Left lung (tissue), 14 donors: ENCODE data around the gene SLC7A1. TPM values are rescaled to one million over a fixed set of nuclear protein-coding genes. Genes with fewer than 3 reads are reported as not detected.
A peak's percentile ranks its signal among the peaks of the same experiment; 100 is the strongest.
"Not testable (repeated sequence)": the region's sequence is repeated elsewhere in the genome, so short reads cannot be mapped to it uniquely, and the experiment has no call there.

ENCODE experiments used
- ATAC-seq: fragments of 200-7000 bp; cut with Tn5 transposase; one replicate; pipeline ENCODE4 v1.9.1; 2020; ENCODE audit warnings: moderate library complexity
- DNase-seq, 4 donors: peaks; one replicate each; pipeline ENCODE4 v3.0.0-alpha.2; 2013 to 2020
- H3K27ac ChIP-seq, 2 donors: fragments of 200-600 bp; sonication (generic) in 1 of 2; one replicate each; pipeline versions ENCODE4 v1.5.0 to v1.8.0; 2020 to 2021
- H3K27me3 ChIP-seq, 2 donors: fragments of 200-600 bp; sonication (generic) in 1 of 2; one replicate each; pipeline versions ENCODE4 v1.5.0 to v1.8.0; 2020 to 2021
- H3K36me3 ChIP-seq, 2 donors: fragments of 200-600 bp; sonication (generic) in 1 of 2; one replicate each; pipeline versions ENCODE4 v1.5.0 to v1.8.0; 2020 to 2021
- H3K4me1 ChIP-seq, 2 donors: fragments of 200-600 bp; one replicate each; pipeline ENCODE4 v1.8.0; 2021
- H3K4me3 ChIP-seq, 2 donors: fragments of 200-600 bp; sonication (generic) in 1 of 2; one replicate each; pipeline versions ENCODE4 v1.5.0 to v1.8.0; 2020 to 2021; ENCODE audit warnings: mild to moderate bottlenecking in 1 of 2
- H3K9me3 ChIP-seq, 2 donors: fragments of 200-600 bp; sonication (generic) in 1 of 2; one replicate each; pipeline versions ENCODE4 v1.5.0 to v1.8.0; 2020 to 2021
- intact Hi-C, 2 donors: fragments of 100-400 bp; cut with DNase I; formaldehyde crosslinking; loops; one replicate each; pipeline versions ENCODE4 v1.11.2 to v1.14.2; 2022
- long read RNA-seq, 12 donors: library from polyadenylated mRNA in 2 of 12; unstranded in 2 of 12; transcript quantifications; one replicate each; pipeline ENCODE4 v2.0.0 and lab custom pipeline, GENCODE V29; 2019 to 2026
- polyA plus RNA-seq, 6 donors: library from polyadenylated mRNA; unstranded; fragments of 120-200 nt; gene quantifications; one replicate each; pipeline ENCODE4 v1.2.1, GENCODE V29; 2013; ENCODE audit not compliant: insufficient read length in 6 of 6
- total RNA-seq, 2 donors: library from RNA; stranded (reverse); fragmentation: NEBNext Ultra II Directional; extraction: Animal tissue kit (Norgen Biotek cat#: 25700); gene quantifications; one replicate each; pipeline ENCODE4 v1.2.1, GENCODE V29; 2021
- TF ChIP-seq, protein P1 (sequence below), 2 donors: fragments of 200-600 bp; sonication (generic) in 1 of 2; IDR thresholded peaks; one replicate each; pipeline versions ENCODE4 v1.5.0 to v1.8.0; 2021; ENCODE audit warnings: antibody characterized with exemption in 2 of 2
- donor health status: DM: no; HTN: yes; CAD: no.
- donor health status: DM: no; HTN: no; CAD: no.

SLC7A1 gene
- total RNA-seq (10 to 100 TPM; 29.6 to 54.2 TPM), polyA plus RNA-seq (10 to 100 TPM in 5 of 6 donors, 1 to 10 TPM in 1; 10.0 to 12.9 (median 10.9) TPM)
- long read RNA-seq, donor 1, full-length matches to known transcripts = 2 of 2 reads
- long read RNA-seq, donor 1, partial matches to known transcripts = 0 of 2 reads
- long read RNA-seq, donor 1, other reads (novel, unspliced or antisense) = 0 of 2 reads
- long read RNA-seq, donor 2, full-length matches to known transcripts = 3 of 3 reads
- long read RNA-seq, donor 2, partial matches to known transcripts = 0 of 3 reads
- long read RNA-seq, donor 2, other reads (novel, unspliced or antisense) = 0 of 3 reads
- long read RNA-seq, donor 3, full-length matches to known transcripts = 3 of 15 reads
- long read RNA-seq, donor 3, partial matches to known transcripts = 12 of 15 reads
- long read RNA-seq, donor 3, other reads (novel, unspliced or antisense) = 0 of 15 reads
- long read RNA-seq, donor 4, partial matches to known transcripts = 0 of 2 reads
- long read RNA-seq, donor 4, other reads (novel, unspliced or antisense) = 2 of 2 reads
- long read RNA-seq, donor 5 = 0 reads
- long read RNA-seq, donor 6 = 0 reads
- long read RNA-seq, donor 7, full-length matches to known transcripts = 1 of 1 reads
- long read RNA-seq, donor 7, partial matches to known transcripts = 0 of 1 reads
- long read RNA-seq, donor 7, other reads (novel, unspliced or antisense) = 0 of 1 reads
- long read RNA-seq, donor 8, full-length matches to known transcripts = 4 of 4 reads
- long read RNA-seq, donor 8, partial matches to known transcripts = 0 of 4 reads
- long read RNA-seq, donor 8, other reads (novel, unspliced or antisense) = 0 of 4 reads
- long read RNA-seq, donor 9 = 0 reads
- long read RNA-seq, donor 10, partial matches to known transcripts = 0 of 2 reads
- long read RNA-seq, donor 10, other reads (novel, unspliced or antisense) = 2 of 2 reads
- long read RNA-seq, donor 11, full-length matches to known transcripts = 6 of 6 reads
- long read RNA-seq, donor 11, partial matches to known transcripts = 0 of 6 reads
- long read RNA-seq, donor 11, other reads (novel, unspliced or antisense) = 0 of 6 reads
- long read RNA-seq, donor 12, partial matches to known transcripts = 5 of 5 reads
- long read RNA-seq, donor 12, other reads (novel, unspliced or antisense) = 0 of 5 reads

DNA sequence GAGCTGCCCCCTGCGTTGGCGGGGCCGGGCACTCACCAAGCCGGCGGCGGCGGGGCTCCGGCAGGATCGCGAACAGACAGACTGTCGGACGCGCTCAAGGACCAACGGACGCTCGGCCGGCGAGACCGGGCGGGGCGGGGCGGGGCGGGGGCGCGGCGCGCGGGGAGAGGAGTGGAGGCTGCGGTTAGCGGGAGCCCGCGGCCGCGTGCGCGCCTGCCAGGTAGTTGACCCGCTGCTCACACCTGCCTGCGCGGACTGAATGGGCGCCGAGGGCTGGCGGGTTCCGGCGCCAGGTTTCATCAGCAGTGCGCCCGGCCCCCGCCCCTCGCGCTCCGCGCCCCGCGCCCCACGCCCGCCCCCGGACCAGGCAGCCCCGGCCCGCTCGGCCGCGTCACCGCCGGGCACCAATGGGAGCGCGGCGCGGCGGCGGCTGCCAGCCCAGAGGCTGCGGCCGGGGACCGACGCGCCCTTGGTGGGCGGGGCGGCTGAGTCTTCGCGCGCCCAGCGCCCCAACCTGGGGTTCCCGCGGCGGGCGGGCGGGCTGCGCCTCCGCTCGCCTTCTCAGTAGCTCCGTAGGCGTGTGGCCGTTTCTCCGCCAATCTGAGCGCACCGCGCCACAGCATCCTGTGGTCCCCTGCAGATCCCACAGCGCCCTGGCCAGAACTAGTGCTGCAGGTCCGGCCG lies at the start of gene SLC7A1:
TSS of gene SLC7A1 (minus strand) at position 309 of the 684 bp plus-strand sequence. CDS start 59,500 bp downstream, outside the sequence.
- ATAC-seq = peak; percentile 94
- intact Hi-C loops = no loop called here
- H3K27ac ChIP-seq = peak within 1 kb of the TSS; percentile 73 to 84
- DNase-seq = peak; percentile 46 to 94 (median 82)
- no peaks in the 10 kb centered on the region for H3K36me3 ChIP-seq
- H3K4me1 ChIP-seq = peaks cover 0 to 16% of the 10 kb centered on the region in 2 donors
- peak within 1 kb of the TSS; percentile 67 to 82 for H3K4me3 ChIP-seq
- H3K27me3 ChIP-seq = peaks cover 0 to 32% of the 10 kb centered on the region in 2 donors
- no peaks in the 10 kb centered on the region for H3K9me3 ChIP-seq
- TF ChIP-seq, protein P1, sequence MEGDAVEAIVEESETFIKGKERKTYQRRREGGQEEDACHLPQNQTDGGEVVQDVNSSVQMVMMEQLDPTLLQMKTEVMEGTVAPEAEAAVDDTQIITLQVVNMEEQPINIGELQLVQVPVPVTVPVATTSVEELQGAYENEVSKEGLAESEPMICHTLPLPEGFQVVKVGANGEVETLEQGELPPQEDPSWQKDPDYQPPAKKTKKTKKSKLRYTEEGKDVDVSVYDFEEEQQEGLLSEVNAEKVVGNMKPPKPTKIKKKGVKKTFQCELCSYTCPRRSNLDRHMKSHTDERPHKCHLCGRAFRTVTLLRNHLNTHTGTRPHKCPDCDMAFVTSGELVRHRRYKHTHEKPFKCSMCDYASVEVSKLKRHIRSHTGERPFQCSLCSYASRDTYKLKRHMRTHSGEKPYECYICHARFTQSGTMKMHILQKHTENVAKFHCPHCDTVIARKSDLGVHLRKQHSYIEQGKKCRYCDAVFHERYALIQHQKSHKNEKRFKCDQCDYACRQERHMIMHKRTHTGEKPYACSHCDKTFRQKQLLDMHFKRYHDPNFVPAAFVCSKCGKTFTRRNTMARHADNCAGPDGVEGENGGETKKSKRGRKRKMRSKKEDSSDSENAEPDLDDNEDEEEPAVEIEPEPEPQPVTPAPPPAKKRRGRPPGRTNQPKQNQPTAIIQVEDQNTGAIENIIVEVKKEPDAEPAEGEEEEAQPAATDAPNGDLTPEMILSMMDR (IDR thresholded peaks at IDR 0.05) = no peak

DNA sequence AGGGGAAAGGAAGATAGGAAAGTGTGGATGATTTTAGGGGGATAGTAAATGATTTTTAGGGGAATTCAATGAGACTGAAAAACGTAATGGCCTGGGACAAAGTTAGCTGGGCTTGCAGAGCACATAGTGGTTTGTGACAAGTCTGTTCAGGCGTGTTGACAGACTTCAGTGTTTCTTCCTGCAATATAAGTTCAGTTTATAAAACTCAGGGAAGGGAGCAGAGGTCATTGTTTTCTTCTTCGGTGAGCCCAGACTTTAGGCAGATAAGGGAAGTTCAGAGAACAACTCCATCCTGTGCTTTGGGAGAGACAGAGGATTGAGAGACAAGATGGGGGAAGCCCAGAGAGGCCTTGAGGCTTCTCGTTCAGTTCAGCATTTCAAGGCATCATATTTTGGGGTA lies 45.2 kb upstream of the SLC7A1 start:
- Histone ChIP-seq H3K4me1 (no peaks in the 10 kb centered on the region), H3K27ac (no peak overlapping the region), H3K4me3 (no peak overlapping the region), H3K9me3 (no peaks in the 10 kb centered on the region), H3K36me3 (no peaks in the 10 kb centered on the region), H3K27me3 (peaks cover 0 to 7% of the 10 kb centered on the region in 2 donors)
- ATAC-seq = no peak
- no peak for DNase-seq
- TF ChIP-seq, protein P1 (IDR thresholded peaks at IDR 0.05) = no peak
- intact Hi-C loops = no loop called here

DNA sequence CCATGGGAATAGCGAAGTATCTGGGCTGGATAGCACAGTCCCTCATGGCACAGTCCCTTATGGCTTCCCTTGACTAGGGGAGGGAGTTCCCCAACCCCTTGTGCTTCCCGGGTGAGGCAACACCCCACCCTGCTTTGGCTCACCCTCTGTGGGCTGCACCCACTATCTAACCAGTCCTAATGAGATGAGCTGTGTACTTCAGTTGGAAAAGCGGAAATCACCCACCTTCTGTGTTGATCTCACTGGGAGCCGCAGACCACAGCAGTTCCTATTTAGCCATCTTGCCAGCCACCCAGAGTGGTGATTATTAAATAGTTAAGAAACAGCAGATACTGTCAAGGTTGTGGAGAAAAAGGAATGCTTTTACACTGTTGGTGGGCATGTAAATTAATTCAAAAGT lies 41.3 kb upstream of the SLC7A1 start:
- H3K27ac ChIP-seq, H3K4me3 ChIP-seq, H3K36me3 ChIP-seq, H3K9me3 ChIP-seq, H3K4me1 ChIP-seq, DNase-seq, H3K27me3 ChIP-seq, ATAC-seq, intact Hi-C loops: not testable (repeated sequence)

DNA sequence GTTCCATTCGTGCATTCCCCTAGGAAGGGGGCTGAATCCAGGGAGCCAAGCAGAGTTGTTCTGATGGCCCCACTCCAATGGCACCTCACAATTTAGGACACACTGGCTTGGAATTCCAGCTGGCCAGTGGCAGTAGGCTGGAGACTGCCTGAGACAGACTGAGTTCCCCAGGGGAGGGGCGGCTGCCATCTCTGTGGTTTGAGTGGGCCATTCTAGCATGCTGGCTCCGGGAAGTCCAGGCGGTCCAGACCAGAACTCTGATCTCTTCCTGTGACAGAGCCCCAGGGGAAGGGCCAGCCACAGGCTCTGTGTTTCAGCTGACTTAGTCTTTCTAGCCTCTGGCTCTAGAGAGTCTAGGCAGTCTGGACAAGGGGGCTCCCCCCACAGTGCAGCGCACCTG lies 29.5 kb upstream of the SLC7A1 start:
- intact Hi-C loops = no loop called here
- no peak for ATAC-seq
- DNase-seq = no peak
- H3K4me1 ChIP-seq = no peaks in the 10 kb centered on the region
- no peaks in the 10 kb centered on the region for H3K9me3 ChIP-seq
- no peaks in the 10 kb centered on the region for H3K27me3 ChIP-seq
- TF ChIP-seq, protein P1 (IDR thresholded peaks at IDR 0.05) = no peak
- H3K4me3 ChIP-seq = no peak overlapping the region
- H3K27ac ChIP-seq = no peak overlapping the region
- H3K36me3 ChIP-seq = no peaks in the 10 kb centered on the region

DNA sequence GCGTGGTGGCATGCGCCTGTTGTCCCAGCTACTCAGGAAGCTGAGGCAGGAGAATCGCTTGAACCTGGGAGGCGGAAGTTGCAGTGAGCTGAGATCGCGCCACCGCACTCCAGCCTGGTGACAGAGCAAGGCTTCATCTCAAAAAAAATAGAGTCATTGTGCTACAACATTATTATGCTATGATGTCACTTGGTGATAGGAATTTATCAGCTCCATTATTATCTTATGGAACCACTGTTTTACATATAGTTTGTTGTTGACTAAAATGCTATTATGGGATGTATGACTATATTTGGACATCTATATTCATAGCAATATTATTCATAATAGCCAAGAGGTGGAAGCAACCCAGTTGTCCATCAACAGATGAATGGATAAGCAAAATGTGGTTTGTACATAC lies 26.4 kb upstream of the SLC7A1 start:
- Histone ChIP-seq H3K9me3 (no peaks in the 10 kb centered on the region), H3K4me3 (no peak overlapping the region), H3K27me3 (no peaks in the 10 kb centered on the region), H3K36me3 (no peaks in the 10 kb centered on the region), H3K27ac (no peak overlapping the region), H3K4me1 (no peaks in the 10 kb centered on the region)
- intact Hi-C loops = no loop called here
- ATAC-seq (no peak), DNase-seq (no peak)
- TF ChIP-seq, protein P1 (IDR thresholded peaks at IDR 0.05) = no peak
